SK-N-SH (cell line): Measurements from ENCODE around the gene NRCAM. TPM values are rescaled to one million over a fixed set of nuclear protein-coding genes. Genes with fewer than 3 reads are reported as not detected.

Source experiments
- CTCF ChIA-PET: fragments of 300-600, 350-600 bp; formaldehyde crosslinking; extraction: SDS; loops from one replicate; lab custom pipeline; 2021; lab: Yijun Ruan, JAX
- POLR2A ChIA-PET: fragments of 350-600 bp; sonication (Branson Sonifier 250); formaldehyde crosslinking; extraction: SDS; loops from one replicate; lab custom pipeline; 2020; ENCODE audit warnings: antibody characterized with exemption, inconsistent platforms; lab: Yijun Ruan, JAX
- DNase-seq: peaks from one replicate; pipeline ENCODE4 v3.0.0; 2012
- H2AFZ ChIP-seq: fragments of 200-600 bp; sonication (generic); 2 replicates; pipeline ENCODE4 v1.8.1; 2016; ENCODE audit warnings: antibody characterized with exemption, mild to moderate bottlenecking, low read depth
- H3F3A ChIP-seq: fragments of 200-600 bp; sonication (generic); replicated peaks from 2 replicates; pipeline ENCODE3; 2016; ENCODE audit warnings: antibody characterized with exemption, mild to moderate bottlenecking; ENCODE audit not compliant: insufficient read depth
- H3K27ac ChIP-seq, 2 experiments: fragments of 200-500 bp in 1 of 2; fragments of 200-600 bp in 1 of 2; sonication (Bioruptor generic) in 1 of 2; sonication (generic), shearing (Covaris generic) in 1 of 2; 2 replicates each; pipeline versions ENCODE4 v1.5.1 to v1.6.1; 2014 to 2016; ENCODE audit warnings: low read depth in 2 of 2, inconsistent platforms in 1 of 2, low read length in 1 of 2, mild to moderate bottlenecking in 1 of 2, mixed read lengths in 1 of 2
- H3K27me3 ChIP-seq: fragments of 200-600 bp; sonication (generic), shearing (Covaris generic); 2 replicates; pipeline ENCODE4 v1.6.1; 2016; ENCODE audit warnings: mixed run types; ENCODE audit not compliant: insufficient read depth
- H3K36me3 ChIP-seq, 2 experiments: fragments of 200-500 bp in 1 of 2; fragments of 200-600 bp in 1 of 2; sonication (Bioruptor generic) in 1 of 2; sonication (generic) in 1 of 2; replicated peaks in 1 of 2; 2 replicates each; pipeline versions ENCODE3 to v1.5.1; 2014 to 2016; ENCODE audit warnings: low read length in 1 of 2, mild to moderate bottlenecking in 1 of 2; ENCODE audit not compliant: insufficient read depth in 2 of 2, control insufficient read depth in 1 of 2
- H3K4me1 ChIP-seq, 2 experiments: fragments of 200-500 bp in 1 of 2; fragments of 200-600 bp in 1 of 2; sonication (Bioruptor generic) in 1 of 2; sonication (generic), shearing (Covaris generic) in 1 of 2; 2 replicates each; pipeline versions ENCODE4 v1.5.1 to v1.6.1; 2014 to 2016; ENCODE audit warnings: low read depth in 1 of 2, low read length in 1 of 2, mixed run types in 1 of 2; ENCODE audit not compliant: insufficient read depth in 2 of 2, control insufficient read depth in 1 of 2
- H3K4me2 ChIP-seq: fragments of 200-600 bp; sonication (generic), shearing (Covaris generic); 2 replicates; pipeline ENCODE4 v1.6.1; 2017; ENCODE audit warnings: mixed run types
- H3K4me3 ChIP-seq, 2 experiments: fragments of 200-500 bp in 1 of 2; fragments of 200-600 bp in 1 of 2; sonication (Bioruptor generic) in 1 of 2; sonication (generic), shearing (Covaris generic) in 1 of 2; 2 replicates each; pipeline versions ENCODE4 v1.5.1 to v1.8.1; 2014 to 2016; ENCODE audit warnings: low read depth in 2 of 2, inconsistent platforms in 1 of 2, low read length in 1 of 2, mild to moderate bottlenecking in 1 of 2, mixed read lengths in 1 of 2, moderate library complexity in 1 of 2
- H3K79me2 ChIP-seq: fragments of 200-600 bp; sonication (generic); 2 replicates; pipeline ENCODE4 v1.8.1; 2017; ENCODE audit warnings: mild to moderate bottlenecking; ENCODE audit not compliant: insufficient read depth
- H3K9ac ChIP-seq: fragments of 200-600 bp; sonication (generic); 2 replicates; pipeline ENCODE4 v1.6.1; 2017; ENCODE audit warnings: mixed run types
- H3K9me2 ChIP-seq: fragments of 200-600 bp; sonication (generic); 2 replicates; pipeline ENCODE4 v1.6.1; 2017; ENCODE audit warnings: mixed run types
- H3K9me3 ChIP-seq: fragments of 200-600 bp; sonication (generic); 2 replicates; pipeline ENCODE4 v1.6.1; 2017; ENCODE audit warnings: mixed run types, mild to moderate bottlenecking, moderate library complexity
- H4K20me1 ChIP-seq: fragments of 200-600 bp; sonication (generic); 2 replicates; pipeline ENCODE4 v1.6.1; 2017; ENCODE audit warnings: mild to moderate bottlenecking, mixed run types; ENCODE audit not compliant: insufficient read depth
- CTCF ChIP-seq: fragments of 200-600 bp; sonication (generic); IDR thresholded peaks from 2 replicates; pipeline ENCODE4 v1.6.1; 2017; ENCODE audit warnings: antibody characterized with exemption, mild to moderate bottlenecking, moderate library complexity
- EP300 ChIP-seq, 2 experiments: IDR thresholded peaks; 2 replicates each; pipeline versions ENCODE4 v1.4.0 to v1.6.1; 2012; ENCODE audit warnings: borderline replicate concordance in 1 of 2, low read depth in 1 of 2, low read length in 1 of 2
- FOSL2 ChIP-seq: IDR thresholded peaks from 2 replicates; pipeline ENCODE4 v1.4.0; 2012; ENCODE audit warnings: low read depth, mild to moderate bottlenecking, moderate library complexity, borderline replicate concordance
- FOXJ3 ChIP-seq: sonication (generic); formaldehyde crosslinking; IDR thresholded peaks from 2 replicates; pipeline ENCODE4 v1.5.1; 2020; ENCODE audit warnings: mild to moderate bottlenecking, missing genetic modification reagents
- FOXM1 ChIP-seq: IDR thresholded peaks from 2 replicates; pipeline ENCODE4 v1.4.0; 2012; ENCODE audit warnings: low read depth, mild to moderate bottlenecking
- GABPA ChIP-seq: IDR thresholded peaks from 2 replicates; pipeline ENCODE4 v1.4.0; 2012; ENCODE audit warnings: low read depth, mild to moderate bottlenecking
- IRF3 ChIP-seq: fragments of 150-350 bp; IDR thresholded peaks from 2 replicates; pipeline ENCODE4 v1.6.1; 2016; ENCODE audit warnings: mild to moderate bottlenecking, low read depth, low read length
- MAX ChIP-seq: IDR thresholded peaks from 2 replicates; pipeline ENCODE4 v1.4.0; 2012; ENCODE audit warnings: low read depth
- MEF2A ChIP-seq: IDR thresholded peaks from 2 replicates; pipeline ENCODE4 v1.4.0; 2012; ENCODE audit warnings: low read depth, borderline replicate concordance
- NRF1 ChIP-seq: IDR thresholded peaks from 2 replicates; pipeline ENCODE4 v1.6.1; 2012; ENCODE audit warnings: low read depth, mild to moderate bottlenecking, low read length
- POLR2AphosphoS5 ChIP-seq: IDR thresholded peaks from 2 replicates; pipeline ENCODE4 v1.6.1; 2012; ENCODE audit warnings: low read depth, low read length
- RAD21 ChIP-seq: IDR thresholded peaks from 2 replicates; pipeline ENCODE4 v1.6.1; 2012; ENCODE audit warnings: mild to moderate bottlenecking, low read length
- RCOR1 ChIP-seq: fragments of 150-350 bp; IDR thresholded peaks from 2 replicates; pipeline ENCODE4 v1.6.1; 2017; ENCODE audit warnings: antibody characterized with exemption, low read length
- RFX5 ChIP-seq: IDR thresholded peaks from 2 replicates; pipeline ENCODE4 v1.6.1; 2012; ENCODE audit warnings: mild to moderate bottlenecking, improper control_type of control experiment, low read length
- SIN3A ChIP-seq: IDR thresholded peaks from 2 replicates; pipeline ENCODE4 v1.6.1; 2012; ENCODE audit warnings: low read depth, mild to moderate bottlenecking, low read length, moderate library complexity, borderline replicate concordance
- SMC3 ChIP-seq: IDR thresholded peaks from 2 replicates; pipeline ENCODE4 v1.6.1; 2012; ENCODE audit warnings: low read depth, low read length, improper control_type of control experiment
- TAF1 ChIP-seq: IDR thresholded peaks from 2 replicates; pipeline ENCODE4 v1.6.1; 2012; ENCODE audit warnings: low read depth, mild to moderate bottlenecking, low read length, moderate library complexity, borderline replicate concordance
- TEAD4 ChIP-seq: IDR thresholded peaks from 2 replicates; pipeline ENCODE4 v1.4.0; 2012; ENCODE audit warnings: mild to moderate bottlenecking, borderline replicate concordance; ENCODE audit not compliant: insufficient read depth
- USF1 ChIP-seq: IDR thresholded peaks from 2 replicates; pipeline ENCODE4 v1.4.0; 2012; ENCODE audit warnings: low read depth, borderline replicate concordance
- USF2 ChIP-seq: fragments of 150-350 bp; IDR thresholded peaks from 2 replicates; pipeline ENCODE4 v1.6.1; 2017; ENCODE audit warnings: antibody characterized with exemption, low read length, low read depth, borderline replicate concordance
- WGBS: methylation state at CpG from one replicate; pipeline ENCODE4 v1.1.6; 2017; ENCODE audit warnings: low lambda C conversion rate; 5-methylcytosine and 5-hydroxymethylcytosine counted together
- polyA plus RNA-seq, 3 experiments: library from polyadenylated mRNA; depleted of rRNA; stranded (reverse); fragments of >200 nt; gene quantifications; 2 replicates each; pipeline ENCODE4 v1.2.3, GENCODE V29; 2012

NRCAM gene
- polyA plus RNA-seq, 1 of the 3 experiments (the other 2 are of a cell fraction) = 1.1 TPM

- no peak overlapping the region for H3K4me3 ChIP-seq
- H4K20me1 ChIP-seq = no peaks in the 10 kb centered on the region
- no peak overlapping the region for H3K4me2 ChIP-seq
- TF ChIP-seq GABPA = no peak
- no peak for TF ChIP-seq FOXM1
- TF ChIP-seq CTCF = no peak
- no peak for TF ChIP-seq POLR2AphosphoS5
- TF ChIP-seq TEAD4 = no peak
- no peak for TF ChIP-seq RAD21
- no peak for TF ChIP-seq NRF1
- no peak for TF ChIP-seq RFX5
- no peak for TF ChIP-seq RCOR1
- TF ChIP-seq EP300 (IDR thresholded peaks at IDR 0.05; ENCODE audit: borderline replicate concordance in 1 of 2, low read depth in 1 of 2, low read length in 1 of 2) = no peak
- TF ChIP-seq MEF2A = no peak
- no peak for TF ChIP-seq SIN3A
- TF ChIP-seq IRF3 = no peak
- TF ChIP-seq USF2 = no peak
- TF ChIP-seq FOSL2 = no peak
- no peaks in the 10 kb centered on the region for H3K79me2 ChIP-seq
- peaks cover 0 to 5% of the 10 kb centered on the region in 2 experiments; a peak in 1 of 4 replicates for H3K4me1 ChIP-seq
- peaks cover 40 to 44% of the 10 kb centered on the region in 2 experiments for H3K36me3 ChIP-seq
- H3K9ac ChIP-seq = no peak overlapping the region
- H3K9me2 ChIP-seq = 0 out of 2 replicates have a peak, but pooled peaks cover 3% of the 10 kb centered on the region
- no peaks in the 10 kb centered on the region for H3K9me3 ChIP-seq
- no peak for DNase-seq
- ChIA-PET CTCF (interaction anchor here (0.6 to 3.9 kb wide), 6 partner anchors 13 to 338 kb away, joined by 3 to 29 read pairs (median 4); no protein-coding TSS in a partner anchor), POLR2A (no interaction called here)
- peaks cover 16% of the 10 kb centered on the region for H3F3A ChIP-seq
- no peak overlapping the region for H2AFZ ChIP-seq
- 100% methylated on average over 1 of the region's 1 CpG for WGBS
- no peak overlapping the region for H3K27ac ChIP-seq
- no peaks in the 10 kb centered on the region for H3K27me3 ChIP-seq
Measured at GRCh38 chr7:108484137-108484536, 27.9 kb upstream of the NRCAM start.

GRCh38 chr7:108480311-108480710 is 24.1 kb upstream of the NRCAM start:
- H3K27ac ChIP-seq = no peak overlapping the region
- CTCF ChIA-PET = interaction anchor here (0.9 to 1.0 kb wide), 2 partner anchors 16 to 21 kb away, joined by 3 to 4 read pairs; no protein-coding TSS in a partner anchor

More at GRCh38 chr7:108480311-108480710, 24.1 kb upstream of the NRCAM start:
- 0 out of 2 replicates have a peak, but pooled peaks cover 3% of the 10 kb centered on the region for H3K9me2 ChIP-seq
- H3K27me3 ChIP-seq = no peaks in the 10 kb centered on the region
- WGBS = 93% methylated on average over 5 of the region's 5 CpGs
- H3K9ac ChIP-seq = no peak overlapping the region
- peaks cover 27 to 32% of the 10 kb centered on the region in 2 experiments for H3K36me3 ChIP-seq
- H3K4me1 ChIP-seq = no peaks in the 10 kb centered on the region
- H3K9me3 ChIP-seq = no peaks in the 10 kb centered on the region
- H2AFZ ChIP-seq = no peak overlapping the region
- H3F3A ChIP-seq = no peaks in the 10 kb centered on the region
- H3K4me3 ChIP-seq = no peak overlapping the region
- H4K20me1 ChIP-seq = no peaks in the 10 kb centered on the region
- no peak for TF ChIP-seq CTCF
- TF ChIP-seq USF1 = no peak
- TF ChIP-seq SMC3 = no peak
- TF ChIP-seq FOXJ3 (CRISPR knock-in tag) = no peak
- no peak for TF ChIP-seq USF2
- TF ChIP-seq RAD21 = no peak
- no peak for TF ChIP-seq FOSL2
- no peak for TF ChIP-seq MAX
- TF ChIP-seq TAF1 = no peak
- H3K4me2 ChIP-seq = no peak overlapping the region
- no peaks in the 10 kb centered on the region for H3K79me2 ChIP-seq
- DNase-seq = no peak
- POLR2A ChIA-PET = no interaction called here
